Dermis blood vessel endothelial cell (primary cell): ENCODE data around the gene LIMS2. TPM values are rescaled to one million over a fixed set of nuclear protein-coding genes. Genes with fewer than 3 reads are reported as not detected.

ENCODE experiments used
- DNase-seq: peaks from one replicate; pipeline ENCODE4 v3.0.0; 2010
- total RNA-seq: library from RNA; depleted of rRNA; stranded (reverse); fragments of >200 nt; gene quantifications from 2 replicates; pipeline ENCODE4 v1.2.3, GENCODE V29; 2014

Gene LIMS2
- total RNA-seq, 1 donor from 2014 or later: 20.1 TPM

DNA sequence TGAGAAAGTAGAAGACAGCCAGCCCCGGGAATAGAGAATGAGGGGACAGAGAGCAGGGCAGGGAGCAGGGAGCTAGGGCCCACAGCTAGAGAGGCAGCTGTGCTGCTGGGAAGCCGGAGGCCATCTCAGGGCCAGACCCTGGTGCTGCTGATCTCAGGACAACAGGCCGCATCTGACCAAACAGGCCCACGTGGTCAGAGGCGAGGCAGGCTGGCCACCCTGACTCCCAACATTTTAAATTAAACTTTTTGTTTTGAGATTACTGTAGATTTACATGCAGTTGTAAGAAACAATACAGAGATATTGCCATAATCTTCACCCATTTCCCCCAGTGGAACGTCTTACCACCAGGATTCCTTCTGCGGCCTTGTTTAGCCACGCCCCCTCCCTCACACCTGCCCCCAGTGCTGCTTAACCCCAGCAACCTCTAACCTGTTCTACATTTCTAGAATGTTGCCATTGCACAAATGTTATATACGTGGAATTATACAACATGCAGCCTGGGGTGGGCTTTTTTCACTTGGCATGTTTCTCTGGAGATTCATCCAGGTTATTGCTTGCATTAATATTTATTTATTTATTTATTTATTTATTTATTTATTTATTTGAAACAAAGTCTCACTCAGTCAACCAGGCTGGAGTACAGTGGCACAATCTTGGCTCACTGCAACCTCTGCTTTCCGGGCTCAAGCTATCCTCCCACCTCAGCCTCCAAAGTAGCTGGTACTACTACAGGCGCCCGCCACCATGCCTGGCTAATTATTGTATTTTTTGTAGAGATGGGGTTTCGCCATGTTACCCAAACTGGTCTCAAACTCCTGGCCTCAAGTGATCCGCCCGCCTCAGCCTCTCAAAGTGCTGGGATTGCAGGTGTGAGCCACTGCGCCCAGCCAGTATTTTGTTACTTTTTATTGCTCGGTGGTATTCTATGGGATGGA, 78.0 kb downstream of the LIMS2 start:
- DNase-seq: no peak

DNA sequence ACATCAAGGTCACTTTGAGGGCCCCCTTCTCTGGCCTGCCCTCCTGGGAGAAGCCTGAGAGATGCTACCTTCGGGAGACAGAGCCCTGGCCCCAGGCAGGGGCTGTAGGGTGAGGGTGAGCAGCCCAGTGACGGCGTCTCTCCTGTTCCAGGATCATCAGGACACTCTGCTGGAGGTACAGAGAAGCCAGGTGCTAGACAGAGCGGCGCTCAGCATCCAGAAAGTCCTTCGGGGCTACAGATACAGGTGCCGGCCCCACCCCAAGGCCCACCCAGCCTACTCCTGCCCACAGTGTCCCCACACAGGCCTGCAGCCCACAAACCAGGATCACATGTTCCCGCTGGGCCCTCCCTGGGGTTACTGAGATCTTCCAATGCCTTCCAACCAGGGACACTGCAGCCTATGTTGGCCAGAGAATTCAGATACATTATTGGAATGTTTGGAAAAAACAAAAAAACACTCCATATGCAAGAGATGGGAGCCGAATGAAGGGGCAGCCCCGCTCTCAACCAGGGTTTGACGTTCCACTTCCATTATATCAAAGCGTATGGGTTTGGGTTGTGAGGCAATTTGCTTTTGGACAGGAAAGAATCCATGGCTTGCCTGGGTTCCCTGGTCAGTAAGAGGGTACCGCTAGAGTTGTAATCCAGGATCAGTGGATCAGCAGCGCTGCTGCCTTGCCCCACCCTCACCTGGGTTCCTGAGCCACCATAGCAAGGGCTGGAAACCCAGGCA, 78.9 kb downstream of the LIMS2 start:
- DNase-seq: no peak

GRCh38 chr2:127594116-127594591, 81.2 kb downstream of the LIMS2 start:
- no peak for DNase-seq

DNA sequence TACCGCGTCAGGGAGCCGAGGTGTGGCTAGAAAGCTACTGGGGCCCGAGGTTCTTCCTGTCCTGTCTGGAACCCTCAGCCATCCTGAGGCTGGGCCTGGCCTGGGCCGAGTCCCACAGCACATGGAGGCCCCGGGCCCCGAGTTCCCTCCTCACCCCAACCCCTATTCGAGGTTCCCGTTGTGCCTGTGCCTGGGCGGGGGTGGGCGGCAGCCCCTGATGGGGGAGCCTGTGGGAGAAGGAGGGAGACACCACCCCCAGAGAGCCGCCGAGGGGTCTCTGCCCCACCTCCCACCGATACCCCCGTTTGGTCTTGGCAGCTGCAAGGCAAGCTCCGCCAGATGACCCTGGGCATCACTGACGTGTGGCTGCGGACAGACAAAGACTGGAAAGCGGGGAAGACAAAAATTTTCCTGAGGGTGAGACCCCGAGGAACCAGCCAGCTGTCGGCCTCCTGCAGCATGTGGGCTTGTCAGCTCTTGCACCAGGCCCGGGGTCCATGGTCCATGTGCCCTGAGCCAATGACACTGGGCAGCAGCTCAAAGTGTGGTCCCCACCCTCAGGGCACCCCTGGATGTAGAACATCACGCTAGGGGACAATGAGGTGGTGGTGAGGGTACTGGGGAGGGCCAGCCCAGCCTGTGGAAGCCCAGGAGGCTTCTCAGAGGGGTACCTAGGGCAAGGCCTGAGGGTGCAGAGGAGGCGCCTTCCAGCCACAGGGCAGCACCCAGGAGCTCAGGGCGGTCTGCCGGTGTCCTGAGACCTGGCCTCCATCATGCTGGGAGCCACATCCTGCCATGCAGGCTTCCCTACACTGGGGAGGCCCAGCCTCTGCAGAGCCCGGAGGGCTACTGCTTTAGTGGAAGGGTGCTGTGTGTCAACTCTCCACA, 81.9 kb downstream of the LIMS2 start:
- DNase-seq: no peak

- DNase-seq: no peak
Measured at GRCh38 chr2:127592761-127593227, 82.5 kb downstream of the LIMS2 start.

- DNase-seq: peak; percentile 85
Measured at GRCh38 chr2:127591221-127591923, 84.0 kb downstream of the LIMS2 start.

DNA sequence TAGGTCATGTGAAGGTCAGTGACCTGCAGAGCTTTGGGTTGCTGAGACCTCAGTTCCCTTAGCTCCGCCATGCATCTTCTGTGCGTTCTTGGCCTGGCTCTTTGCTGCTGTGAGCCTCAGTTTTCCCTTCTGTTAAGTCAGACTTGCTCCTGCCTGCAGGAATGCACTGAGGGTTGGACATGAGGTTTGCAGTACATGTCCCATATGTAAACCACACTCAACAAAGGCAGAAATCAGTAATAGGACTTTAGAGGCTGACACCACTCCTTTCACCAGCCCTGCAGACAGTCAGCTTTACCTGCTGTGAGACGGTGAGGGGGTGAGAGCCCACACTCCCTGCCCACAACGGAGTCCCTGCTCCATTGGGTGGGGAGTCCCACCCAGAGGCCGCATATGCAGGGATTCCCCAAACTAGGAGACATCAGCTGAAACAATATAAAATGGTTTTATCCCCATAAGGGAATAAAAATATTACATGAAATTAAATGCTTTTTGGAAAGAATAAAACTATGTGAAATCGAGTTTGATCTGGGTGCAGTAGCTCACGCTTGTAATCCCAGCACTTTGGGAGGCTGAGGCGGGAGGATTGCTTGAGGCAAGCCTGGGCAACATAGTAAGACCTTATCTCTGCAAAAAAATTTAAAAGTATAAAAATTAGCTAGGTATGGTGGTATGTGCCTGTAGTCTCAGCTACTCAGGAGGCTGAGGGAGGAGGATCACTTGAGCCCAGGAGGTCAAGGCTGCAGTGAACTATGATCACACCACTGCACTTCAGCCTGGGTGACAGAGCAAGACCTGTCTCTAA, 84.7 kb downstream of the LIMS2 start:
- no peak for DNase-seq

- no peak for DNase-seq
Measured at GRCh38 chr2:127589841-127590240, 85.5 kb downstream of the LIMS2 start.

DNA sequence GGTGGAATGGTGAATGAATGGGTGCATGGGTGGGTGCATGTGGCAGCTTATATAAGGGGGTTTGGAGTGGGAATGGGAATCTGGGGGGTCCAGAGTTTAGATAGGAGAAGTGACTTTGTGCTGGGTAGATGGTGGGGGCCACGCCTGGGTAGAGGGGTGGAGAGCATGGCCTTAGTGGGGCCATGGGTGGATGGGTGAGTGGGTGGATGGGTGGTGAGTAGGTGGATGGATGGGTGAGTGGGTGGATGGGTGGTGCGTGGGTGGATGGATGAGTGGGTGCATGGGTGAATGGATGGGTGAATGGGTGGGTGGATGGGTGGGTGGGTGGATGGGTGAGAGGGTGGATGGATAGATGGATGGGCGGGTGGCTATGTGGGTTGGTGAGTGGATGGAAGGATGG, 86.0 kb downstream of the LIMS2 start:
- no peak for DNase-seq

Other genes starting within 250 kb of the LIMS2 start
- gene IWS1, start 149.0 kb downstream of the LIMS2 start, total RNA-seq: 42.8 and 53.1 TPM in 2 replicates
- gene MYO7B, start 139.8 kb downstream of the LIMS2 start, total RNA-seq: 0.09 TPM in 1 of 2 replicates, not detected in the other
- gene GPR17, start 29.4 kb downstream of the LIMS2 start, total RNA-seq: not detected in 2 replicates
- 5.4 and 5.8 TPM in 2 replicates for gene SFT2D3, start 26.0 kb upstream of the LIMS2 start, total RNA-seq
- 30.8 and 54.9 TPM in 2 replicates for gene WDR33, start 135.6 kb upstream of the LIMS2 start, total RNA-seq
- 25.0 and 35.6 TPM in 2 replicates for gene POLR2D, start 182.6 kb upstream of the LIMS2 start, total RNA-seq
- gene AMMECR1L, start 210.4 kb upstream of the LIMS2 start, total RNA-seq: 20.1 and 20.6 TPM in 2 replicates